ENCODE measurements around the gene NSUN7.
"Not testable (repeated sequence)": the region's sequence is repeated elsewhere in the genome, so short reads cannot be mapped to it uniquely, and the experiment has no call there.

NSUN7 gene

DNA sequence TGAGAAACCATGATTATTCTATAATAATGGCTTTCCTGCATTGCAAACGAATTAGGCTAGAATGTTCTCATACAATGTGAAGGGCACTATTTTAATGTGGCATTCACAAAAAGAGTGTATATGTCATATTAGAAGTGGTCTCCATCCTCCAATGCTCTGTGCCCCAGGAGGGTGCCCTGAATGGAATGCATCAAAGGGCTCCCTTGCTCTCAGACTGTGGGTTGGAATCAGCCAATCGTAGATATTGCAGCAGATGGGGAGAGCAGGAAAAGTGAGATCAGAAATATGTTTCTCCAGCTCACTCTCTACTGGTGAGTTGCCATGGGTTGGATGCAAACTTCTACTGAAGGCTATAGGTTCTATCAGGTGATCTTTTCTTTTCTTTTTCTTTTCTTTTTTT, 11.9 kb upstream of the NSUN7 start:
- DNase-seq, result no peak

DNA sequence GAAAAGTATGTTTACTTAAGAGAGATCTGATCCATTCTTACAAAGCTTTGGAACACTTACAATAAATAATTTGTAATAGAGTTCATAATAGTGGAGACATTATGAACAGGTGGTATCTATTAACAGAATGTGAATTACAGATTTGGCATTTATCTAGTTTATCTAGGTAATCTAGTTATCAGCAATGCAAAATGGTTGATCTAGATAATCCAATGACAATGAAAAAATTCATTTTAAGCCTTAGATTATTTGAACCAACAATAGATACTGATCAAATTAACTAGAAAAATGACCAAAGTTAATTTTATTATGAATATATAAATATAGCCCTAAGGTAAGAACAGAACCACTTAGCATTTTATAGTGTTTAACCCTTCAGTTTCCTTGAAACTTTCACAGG, 10.4 kb upstream of the NSUN7 start:
- no peak for DNase-seq

DNA sequence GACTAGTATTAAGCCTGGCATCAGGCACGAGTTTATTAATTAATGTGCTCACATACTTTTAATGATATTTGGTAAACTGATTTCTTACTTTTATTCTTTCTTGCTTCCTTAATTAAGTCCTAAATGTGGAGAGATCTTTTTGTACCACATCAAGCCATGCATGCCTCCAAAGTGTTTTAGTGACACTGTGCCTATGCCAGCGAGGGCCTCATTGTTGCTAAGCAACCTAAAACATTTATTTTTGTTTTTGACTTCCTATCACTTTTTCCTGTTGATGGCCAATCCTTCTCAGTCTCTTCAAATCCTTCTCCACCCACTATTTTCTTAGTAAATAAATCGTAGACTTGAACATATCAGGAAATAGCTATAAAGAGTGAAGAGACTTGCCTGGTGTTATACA, 5.5 kb upstream of the NSUN7 start:
- no peak for DNase-seq

DNA sequence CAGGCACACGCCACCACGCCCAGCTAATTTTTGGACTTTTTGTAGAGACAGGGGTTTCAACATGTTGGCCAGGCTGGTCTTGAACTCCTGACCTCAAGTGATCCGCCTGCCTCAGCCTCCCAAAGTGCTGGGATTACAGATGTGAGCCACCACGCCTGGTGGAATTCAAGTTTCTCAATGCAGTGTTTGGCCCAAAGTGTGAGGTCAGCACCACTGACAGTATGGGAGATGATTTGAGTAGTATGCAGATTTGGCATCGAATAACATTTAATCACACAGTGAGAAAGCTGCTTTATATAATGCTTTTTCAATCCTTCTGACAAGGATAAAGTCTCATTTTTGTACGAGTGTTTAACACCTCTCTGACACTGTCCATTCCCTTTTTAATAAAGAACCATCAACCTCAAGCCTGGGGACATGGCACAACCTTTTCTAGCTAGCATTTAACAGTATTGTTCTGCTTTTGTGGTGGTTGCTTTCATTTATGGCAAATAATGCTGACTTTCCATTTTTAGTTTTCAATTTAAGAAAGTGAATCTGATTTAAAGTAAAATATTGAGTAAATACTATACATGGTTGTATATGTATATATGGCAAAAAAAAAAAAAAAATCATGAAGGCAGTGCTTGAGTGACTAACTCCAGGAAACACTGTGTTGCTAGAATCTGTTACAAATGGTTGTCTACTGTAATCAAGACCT, 4.3 kb upstream of the NSUN7 start:
- DNase-seq, result no peak

DNA sequence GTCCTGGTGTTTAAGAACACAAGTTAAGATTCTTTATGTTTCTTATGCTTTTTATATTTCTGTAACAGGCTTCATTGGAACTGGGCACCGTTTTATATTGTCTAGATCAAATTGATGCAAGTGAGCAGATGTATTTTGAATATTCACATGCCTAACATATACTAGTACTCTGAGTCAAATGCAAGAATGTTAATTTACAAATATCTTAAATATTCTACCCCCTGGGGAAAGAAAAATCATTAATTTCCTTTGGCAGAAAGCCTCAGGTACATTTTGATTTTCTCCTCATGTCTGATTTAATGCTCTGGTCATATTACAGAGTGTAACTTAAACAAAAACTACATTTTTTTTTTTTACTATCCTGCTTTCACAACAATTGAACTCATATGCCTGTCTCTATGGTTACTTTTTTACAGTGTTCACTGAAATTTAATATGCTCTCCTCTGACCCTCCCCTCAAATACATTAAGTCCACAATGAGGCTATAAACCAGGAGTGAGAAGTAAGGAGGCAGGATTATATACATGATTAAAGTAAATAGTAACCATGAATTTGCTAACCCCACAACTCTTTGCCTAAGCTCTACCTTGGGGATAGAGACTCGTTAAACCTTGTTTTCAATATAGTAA, 2.4 kb upstream of the NSUN7 start:
- DNase-seq, result no peak

DNA sequence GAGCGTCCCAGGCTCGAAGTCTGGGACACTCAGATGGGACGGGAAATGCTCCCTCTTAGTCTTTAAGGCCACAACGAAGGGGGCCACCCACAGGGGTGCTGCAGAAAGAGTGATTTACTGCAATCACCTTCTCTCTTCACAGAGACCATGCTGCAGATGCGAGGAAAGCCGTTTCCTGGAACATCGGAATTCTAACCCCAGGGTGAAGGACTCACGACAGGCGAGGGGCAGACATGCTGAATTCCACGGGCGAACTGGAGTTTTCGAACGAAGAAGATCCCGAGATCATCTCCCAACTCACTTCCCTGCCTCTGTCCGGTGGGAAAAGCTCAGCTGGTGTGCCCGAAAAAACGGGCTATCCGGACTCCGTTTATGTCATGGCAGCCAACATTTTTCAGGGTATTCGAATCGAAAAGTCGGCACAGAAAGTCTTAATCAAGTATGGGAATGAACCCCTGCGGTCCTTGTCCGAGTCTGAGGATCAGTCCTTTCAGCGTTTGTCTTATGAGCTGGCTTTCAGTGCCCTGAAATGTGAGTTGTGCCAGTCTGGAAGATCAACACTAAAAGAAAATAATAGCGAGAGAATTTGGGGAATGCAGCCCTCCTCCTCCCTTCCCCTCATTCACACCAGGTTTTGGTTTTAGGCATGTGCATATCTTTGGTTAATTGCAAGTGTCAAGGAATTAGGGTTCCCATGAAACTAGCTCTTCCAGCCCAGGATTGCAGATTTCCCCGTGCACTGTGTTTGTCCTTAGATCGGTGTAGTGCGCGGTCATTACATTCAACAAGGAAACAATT, 905 bp downstream of the NSUN7 start:
- no peak for DNase-seq

DNA sequence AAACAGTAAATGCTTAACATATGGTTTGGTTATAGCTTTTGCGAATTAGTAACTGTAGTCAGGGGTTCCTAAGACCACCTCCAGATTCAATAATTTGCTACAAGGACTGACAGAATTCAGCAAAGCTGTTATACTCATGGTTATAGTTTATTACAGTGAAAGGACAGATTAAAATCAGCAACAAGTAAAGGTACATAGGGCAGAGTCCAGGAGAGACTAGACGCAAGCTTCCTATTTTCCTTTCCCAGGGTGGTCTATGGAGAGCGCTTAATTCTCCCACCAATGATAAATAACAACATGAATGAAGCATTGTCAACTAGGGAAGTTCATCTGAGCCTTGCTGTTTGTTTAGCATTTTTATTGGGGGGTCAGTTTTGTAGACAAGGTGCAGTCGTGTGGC, 5.9 kb downstream of the NSUN7 start:
- DNase-seq, result no peak

DNA sequence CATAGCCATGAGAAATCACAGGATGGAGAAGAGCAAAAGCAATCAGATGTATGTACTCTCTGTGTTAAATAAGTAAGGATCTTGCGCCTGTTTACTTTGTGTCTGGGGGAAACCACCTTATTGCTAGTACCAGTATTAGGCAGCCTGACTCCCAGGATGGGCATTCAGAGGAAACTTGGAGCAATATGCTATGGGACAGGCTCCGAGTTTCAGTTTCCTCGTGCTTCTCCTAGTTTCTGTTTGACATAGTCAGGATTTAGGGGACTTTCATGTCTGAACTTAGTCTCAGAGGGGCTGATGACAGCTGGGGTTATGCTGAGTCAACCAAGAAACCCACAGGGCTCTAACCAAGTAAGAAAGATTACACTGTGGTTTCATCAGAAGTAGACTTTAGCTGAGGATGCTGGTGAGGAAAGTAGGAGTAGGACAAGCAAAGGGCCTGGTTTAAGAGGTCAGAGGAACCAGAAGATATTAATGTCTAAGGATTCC, 13.5 kb downstream of the NSUN7 start:
- no peak for DNase-seq

DNA sequence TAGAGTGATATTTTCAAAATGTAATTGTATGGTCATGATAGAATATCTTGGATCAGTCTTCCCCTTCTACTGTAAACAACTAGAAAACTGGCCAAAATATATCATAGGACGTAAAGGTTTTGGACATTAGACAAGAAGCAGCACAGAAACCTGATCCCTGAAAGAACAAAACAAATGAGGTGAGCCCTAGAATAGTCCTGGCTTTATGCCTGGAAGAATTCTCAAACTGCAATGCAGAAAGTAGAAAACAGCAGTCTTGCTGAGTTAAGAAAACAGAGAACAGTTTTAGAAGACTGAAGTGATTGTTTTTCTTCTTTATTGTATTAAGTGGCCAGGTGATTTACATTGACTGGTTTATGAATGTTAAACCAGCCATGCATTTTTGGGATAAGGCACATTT, 19.5 kb downstream of the NSUN7 start:
- no peak for DNase-seq

DNA sequence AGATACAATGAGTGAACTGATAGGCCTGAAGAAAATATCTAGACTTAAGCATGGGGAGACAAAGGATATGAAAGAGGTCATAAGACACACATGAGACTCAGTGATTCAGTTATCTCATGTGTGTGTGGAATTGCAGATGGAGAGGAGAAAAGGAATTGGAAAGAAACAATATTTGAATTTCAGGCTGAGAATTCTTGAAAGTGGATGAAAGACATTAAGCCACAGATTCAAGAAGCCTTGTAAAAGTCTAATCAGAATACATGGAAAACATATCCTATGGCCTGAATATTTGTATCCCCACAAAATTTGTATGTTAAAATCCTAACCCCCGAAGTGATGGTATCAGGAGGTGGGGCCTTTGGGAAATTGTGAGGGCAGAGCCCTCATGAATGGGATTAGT, 28.3 kb downstream of the NSUN7 start:
- no peak for DNase-seq

DNA sequence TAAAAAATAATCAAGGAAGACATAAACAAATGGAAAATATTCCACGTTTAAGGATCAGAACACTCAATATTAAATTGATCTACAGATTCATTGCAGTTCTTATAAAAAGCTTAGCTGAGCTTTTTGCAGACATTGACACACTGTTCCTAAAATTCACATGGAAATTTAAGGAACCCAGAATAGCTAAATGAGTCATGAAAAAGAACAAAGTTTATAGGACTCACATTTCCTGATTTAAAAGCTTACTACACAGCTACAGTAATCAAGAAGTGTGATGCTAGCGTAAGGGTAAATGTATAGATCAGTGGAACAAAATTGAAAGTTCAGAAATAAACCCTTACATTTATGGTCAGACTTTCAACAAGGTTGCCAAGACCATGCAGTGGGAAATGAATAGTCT, 33.1 kb downstream of the NSUN7 start:
- no peak for DNase-seq

DNA sequence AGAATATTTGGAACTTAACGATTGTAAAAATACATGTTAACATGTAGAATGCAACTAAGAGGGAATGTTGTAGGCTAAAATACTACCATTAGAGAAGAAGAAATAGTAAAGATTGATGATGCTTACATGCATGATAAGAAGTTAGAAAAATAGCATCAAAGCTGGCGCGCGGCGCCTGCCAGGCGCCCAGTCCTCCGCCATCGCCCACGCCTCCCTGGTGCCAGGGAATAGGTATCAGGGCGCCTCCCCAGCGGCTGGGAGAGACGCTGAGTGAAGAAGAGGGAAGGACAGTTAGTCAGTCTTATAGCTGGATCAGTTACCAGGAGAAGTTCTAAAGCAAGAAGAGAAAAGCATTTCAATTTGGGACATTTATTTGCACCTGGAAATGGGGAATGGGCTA, 36.0 kb downstream of the NSUN7 start:
- DNase-seq, result no peak

DNA sequence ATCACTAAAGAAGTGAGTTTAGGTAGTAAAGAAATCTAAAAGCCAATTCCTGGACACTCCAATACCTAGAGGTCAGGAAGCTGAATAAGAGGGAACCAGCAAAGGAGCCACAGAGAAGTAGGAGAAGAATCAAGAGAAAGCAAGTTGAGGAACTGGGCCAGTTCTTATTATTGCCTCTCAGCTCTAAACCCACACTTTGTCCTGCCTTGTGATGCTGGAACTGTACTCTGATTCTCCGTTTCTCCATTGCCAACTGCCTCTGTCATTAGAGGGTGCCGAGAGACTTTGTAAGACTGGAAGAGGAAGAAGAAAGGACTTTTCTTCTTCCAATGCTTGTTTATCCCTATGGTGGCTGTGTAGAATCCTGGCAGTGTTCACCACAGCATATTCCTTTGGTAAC, 38.6 kb downstream of the NSUN7 start:
- DNase-seq, result no peak

DNA sequence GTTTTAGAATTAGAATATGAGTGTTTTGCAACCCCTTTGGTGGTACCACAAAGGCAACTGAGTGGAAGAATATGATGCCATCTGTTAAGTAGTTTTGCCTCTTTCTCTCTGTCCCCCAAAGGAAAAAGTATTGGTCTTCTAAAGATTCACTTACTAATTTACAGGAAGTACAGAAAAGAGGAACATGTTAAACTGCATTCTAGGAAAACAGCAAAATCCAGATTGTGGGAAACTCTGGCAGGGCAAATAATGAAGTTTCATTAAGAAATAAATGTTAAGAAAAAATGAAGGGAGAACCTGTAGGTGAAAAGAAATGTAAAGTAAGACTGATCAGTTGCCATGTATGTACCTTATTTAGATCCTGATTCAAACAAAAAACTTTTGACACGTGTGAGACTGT, 39.3 kb downstream of the NSUN7 start:
- no peak for DNase-seq

DNA sequence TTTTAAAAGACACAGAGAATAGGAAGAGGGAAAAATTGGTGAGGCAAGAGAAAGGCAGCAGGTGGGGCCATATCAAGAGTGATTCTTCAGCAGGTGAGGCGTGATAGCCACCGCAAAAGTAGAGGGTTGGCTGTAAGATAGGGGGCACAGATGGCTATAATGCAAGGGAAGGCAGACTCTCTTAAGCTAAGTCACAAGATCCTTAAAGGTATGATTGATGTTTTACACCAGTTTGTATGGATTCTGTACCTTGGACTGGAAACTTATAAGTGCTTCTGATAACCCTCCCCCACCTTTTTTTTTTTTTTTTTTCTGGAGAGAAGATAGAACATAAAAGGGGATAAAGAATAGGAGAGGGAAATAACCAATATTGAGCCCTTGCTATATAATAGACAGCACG, 40.0 kb downstream of the NSUN7 start:
- no peak for DNase-seq

DNA sequence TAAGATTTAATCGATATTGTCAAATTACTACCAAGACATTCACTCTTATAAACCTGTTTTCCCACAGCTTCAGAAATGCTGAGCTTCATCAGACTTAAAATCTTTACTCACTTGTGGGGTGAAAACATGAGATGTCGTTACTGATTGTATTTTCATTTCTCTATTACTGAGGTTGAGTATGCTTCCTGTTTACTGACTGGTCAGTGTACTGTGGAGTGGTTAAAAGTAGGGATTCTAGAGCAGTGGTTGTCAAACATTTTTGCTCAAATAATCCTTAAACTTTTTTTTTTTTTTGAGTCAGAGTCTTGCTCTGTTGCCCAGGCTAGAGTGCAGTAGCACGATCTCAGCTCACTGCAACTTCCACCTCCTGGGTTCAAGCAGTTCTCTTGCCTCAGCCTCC, 50.3 kb downstream of the NSUN7 start:
- no peak for DNase-seq

DNA sequence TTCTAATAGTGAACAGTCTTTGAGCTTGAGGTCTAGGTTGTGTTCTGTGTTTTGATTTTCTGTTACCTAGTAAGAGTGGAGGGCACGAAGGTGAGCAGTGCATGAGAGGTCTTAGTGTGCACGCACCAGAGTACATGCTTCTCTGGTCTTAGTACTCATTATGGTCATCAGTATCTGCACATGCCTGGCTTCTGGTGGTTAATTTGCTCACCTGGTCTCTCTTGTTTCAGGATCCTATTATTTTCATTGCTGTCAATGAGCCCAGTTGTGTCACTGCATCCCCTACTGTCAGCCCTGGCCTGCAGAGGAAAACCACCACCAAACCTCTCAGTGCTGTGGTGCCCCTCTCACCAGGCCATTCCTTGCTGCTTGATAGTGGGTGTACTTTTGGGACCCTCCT, 54.8 kb downstream of the NSUN7 start:
- no peak for DNase-seq

DNA sequence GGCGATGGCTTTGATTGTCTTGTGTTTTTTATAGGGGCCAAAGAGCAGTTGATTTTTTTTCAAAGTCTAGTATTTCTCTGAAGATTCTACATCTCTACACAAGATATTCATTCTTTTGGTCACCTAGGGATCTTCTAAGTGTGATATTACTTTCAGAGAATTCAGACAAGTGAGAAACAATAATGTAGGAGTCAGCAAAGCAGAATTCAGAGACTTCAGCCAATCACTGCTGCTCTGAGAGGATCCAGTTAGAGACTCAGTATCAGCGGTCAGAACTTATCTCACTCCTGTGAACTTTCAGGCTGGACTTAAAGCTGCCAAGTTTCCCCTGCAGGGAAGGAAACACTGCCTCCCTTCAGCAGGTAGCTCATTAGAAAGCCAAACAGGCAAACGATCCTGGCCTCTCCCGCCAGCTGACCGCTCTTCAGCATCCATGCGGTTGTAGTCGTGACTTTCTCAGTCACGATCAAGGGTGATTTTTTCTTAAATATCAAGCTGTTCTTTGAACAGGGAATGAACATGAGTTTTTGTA, 59.2 kb downstream of the NSUN7 start:
- DNase-seq, result no peak

DNA sequence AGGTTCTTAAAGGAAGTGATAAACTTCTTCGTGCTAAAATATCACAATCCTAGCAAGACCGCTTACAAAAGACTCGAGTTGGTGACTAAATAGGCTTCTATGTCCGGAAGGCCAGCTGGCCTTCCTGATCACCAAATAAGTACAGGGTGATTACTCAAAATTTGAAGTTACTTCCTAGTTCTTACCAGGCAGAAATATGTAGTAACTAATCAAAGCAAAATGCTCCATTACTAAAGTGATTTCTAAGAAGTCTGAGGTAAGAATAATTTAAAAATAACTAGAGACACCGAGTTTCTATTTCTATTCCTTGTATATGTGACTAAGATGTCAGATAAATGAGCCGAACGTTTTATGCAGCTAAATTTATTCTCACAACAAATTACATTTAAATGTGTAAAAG, 62.2 kb downstream of the NSUN7 start:
- no peak for DNase-seq

DNA sequence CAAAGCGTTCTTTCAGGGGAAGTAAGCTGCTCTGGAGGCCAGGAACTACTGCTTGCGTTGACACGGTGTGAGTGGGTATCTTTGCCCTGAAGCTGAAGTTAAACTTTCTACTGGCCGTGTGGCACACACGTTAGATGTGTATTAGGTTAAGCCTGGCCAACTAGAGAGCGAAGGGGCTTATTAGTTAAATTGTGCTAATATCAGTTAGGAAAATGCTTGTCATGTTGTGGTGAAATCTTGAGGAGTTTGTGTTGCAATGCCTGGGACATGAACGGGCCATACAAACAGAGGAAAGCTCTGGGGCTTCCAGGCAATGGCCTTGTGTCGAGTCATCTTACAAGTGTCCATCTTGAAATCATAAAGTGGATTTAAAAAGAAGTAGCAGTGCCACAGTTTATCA, 62.6 kb downstream of the NSUN7 start:
- DNase-seq, result no peak

DNA sequence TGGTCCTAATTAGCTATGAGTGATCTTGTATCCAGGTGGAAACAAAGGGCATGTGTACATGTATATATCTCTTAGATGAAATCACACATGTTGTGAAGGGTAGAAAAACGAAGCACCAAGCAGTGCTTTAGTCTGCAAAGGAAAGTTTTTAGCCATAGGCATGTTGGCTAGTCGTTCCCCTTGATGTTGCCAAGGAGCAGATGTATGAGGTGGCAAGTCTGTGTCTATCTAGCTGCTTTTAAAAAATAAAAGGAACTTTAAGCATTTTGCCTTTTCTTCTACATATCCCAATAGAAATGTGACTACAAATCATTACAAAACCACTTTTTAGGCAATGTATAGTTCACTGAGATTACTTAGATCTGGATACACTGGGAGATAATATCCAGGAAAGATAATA, 63.1 kb downstream of the NSUN7 start:
- no peak for DNase-seq

DNA sequence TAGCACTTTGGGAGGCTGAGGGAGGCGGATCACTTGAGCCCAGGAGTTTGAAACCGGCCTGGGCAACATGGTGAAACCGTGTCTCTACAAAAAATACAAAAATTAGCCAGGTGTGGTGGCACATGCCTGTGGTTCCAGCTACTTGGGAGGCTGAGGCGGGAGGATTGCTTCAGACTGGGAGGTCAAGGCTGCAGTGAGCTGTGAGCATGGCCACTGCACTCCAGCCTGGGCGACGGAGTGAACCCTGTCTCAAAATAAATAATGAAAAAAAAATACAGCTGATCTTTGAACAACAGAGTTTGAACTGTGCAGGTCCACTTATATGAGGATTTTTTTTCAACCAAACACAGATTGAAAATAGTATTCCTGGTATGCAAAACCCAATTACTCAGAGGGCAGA, 67.4 kb downstream of the NSUN7 start:
- not testable (repeated sequence) for DNase-seq

DNA sequence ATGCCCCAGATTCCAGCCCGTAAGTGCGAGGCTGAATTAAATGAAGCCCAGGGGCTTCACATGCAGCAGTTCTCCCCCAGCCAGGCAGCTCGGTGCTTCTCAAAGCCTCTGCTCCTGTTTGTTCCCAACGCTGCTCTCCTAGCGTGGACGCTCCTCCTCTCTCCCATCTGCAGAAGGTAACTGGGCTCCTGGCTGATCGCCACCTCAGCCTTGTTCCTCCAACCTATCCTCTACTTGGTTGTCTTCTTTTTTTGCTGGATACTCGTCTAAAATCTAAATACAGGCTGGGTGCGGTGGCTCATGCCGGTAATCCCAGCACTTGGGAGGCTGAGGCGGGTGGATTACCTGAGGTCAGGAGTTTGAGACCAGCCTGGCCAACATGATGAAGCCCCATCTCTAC, 70.3 kb downstream of the NSUN7 start:
- DNase-seq, result no peak

Measured in cerebellar nuclear complex (tissue), 1 donor.